Endometrial microvascular endothelial cells (primary cell): ENCODE data around the gene TNFSF13B. TPM values are rescaled to one million over a fixed set of nuclear protein-coding genes. Genes with fewer than 3 reads are reported as not detected.
"Not testable (repeated sequence)": the region's sequence is repeated elsewhere in the genome, so short reads cannot be mapped to it uniquely, and the experiment has no call there.

Experiments used
- in situ Hi-C: cut with HindIII; loops from 2 replicates; pipeline ENCODE4 v1.10.0; 2017; ENCODE audit warnings: low sequenced_read_pairs, low pct_unique_long_range_greater_than_20kb; ENCODE audit errors: inconsistent ontology term
- total RNA-seq: library from RNA; depleted of rRNA; stranded (reverse); fragments of >200 nt; gene quantifications from one replicate; pipeline ENCODE4 v1.2.3, GENCODE V29; 2015; ENCODE audit errors: inconsistent ontology term

Gene TNFSF13B
- total RNA-seq, 1 donor from 2014 or later, result not detected

DNA sequence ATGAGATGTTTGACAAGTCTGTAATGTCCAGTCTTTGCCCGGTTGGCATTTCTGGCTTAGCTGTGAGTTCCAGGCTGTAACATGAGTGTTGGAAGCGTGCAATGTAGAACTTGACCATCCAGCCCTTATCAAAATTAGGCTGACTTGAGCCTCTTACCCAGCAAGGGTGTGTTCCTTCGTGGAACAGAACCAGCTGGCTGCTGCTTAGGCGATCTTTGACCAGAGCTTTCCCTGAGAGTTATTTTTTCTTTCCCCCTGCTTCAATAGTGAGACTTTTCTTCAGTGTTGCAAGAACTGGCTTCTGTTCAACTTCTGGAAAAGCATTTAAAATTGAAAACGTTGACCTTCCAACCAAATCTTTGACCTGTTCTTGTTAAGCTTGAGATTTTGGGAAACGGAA lies 6.5 kb downstream of the TNFSF13B start:
- in situ Hi-C loops, result no loop called here

DNA sequence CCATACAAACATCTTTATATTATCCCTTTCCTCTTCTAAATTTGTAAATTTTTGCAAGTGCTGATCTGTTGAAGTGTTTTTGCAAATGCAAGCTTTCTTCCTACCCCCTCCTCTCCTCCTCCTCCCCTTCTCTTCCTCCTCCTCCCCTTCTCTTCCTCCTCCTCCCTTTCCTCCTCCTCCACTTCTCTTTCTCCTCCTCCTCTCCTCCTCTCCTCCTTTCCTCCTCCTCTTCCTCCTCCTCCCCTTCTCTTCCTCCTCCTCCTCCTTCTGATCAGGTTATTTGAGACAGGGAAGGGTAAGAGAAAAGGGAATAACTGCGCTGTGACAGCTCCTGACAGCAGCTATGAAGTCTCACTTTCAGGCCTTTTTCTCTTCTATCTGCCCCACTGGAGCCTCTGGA lies 8.9 kb downstream of the TNFSF13B start:
- in situ Hi-C loops, result no loop called here

- in situ Hi-C loops, result no loop called here
Measured at GRCh38 chr13:108281901-108282300, 12.4 kb downstream of the TNFSF13B start.

- in situ Hi-C loops, result no loop called here
Measured at GRCh38 chr13:108283110-108283509, 13.6 kb downstream of the TNFSF13B start.

- in situ Hi-C loops, result no loop called here
Measured at GRCh38 chr13:108288741-108289140, 19.2 kb downstream of the TNFSF13B start.

DNA sequence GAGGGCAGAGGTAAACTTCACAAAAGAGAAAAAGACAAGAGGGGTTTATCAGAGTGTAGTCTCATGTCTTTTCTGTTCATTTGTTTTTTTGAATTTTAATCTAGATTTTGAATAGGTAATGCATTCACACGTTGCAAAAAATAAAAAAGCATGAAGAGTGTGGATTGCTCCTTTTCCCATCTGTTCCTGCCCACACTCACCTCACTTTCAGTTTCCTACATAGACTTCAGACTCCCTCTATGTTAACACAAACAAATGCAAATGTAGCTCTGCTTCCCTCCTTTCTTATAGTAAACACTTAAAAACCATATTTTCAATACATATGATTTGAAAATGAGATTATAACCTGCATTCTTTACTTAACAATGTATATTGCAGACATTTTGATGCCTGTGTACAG lies 20.3 kb downstream of the TNFSF13B start:
- in situ Hi-C loops, result no loop called here

DNA sequence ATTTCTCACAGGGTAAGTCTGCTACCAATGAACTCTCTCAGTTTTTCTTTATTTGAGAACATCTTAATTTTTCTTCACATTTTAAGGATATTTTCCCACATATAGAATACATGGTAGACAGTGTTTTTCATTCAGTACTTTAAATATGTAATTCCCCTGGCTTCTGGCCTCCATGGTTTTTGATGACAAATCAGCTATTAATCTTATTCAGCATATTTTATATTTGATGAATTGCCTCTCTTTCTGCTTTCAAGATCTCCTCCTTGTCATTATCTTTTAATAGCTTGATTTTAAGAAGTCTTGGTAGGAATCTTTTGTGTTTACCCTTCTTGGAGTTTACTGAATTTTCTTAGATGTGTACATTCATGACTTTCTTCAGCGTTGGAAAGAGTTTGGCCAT lies 27.6 kb downstream of the TNFSF13B start:
- in situ Hi-C loops, result no loop called here

- in situ Hi-C loops, result no loop called here
Measured at GRCh38 chr13:108302279-108302678, 32.8 kb downstream of the TNFSF13B start.

DNA sequence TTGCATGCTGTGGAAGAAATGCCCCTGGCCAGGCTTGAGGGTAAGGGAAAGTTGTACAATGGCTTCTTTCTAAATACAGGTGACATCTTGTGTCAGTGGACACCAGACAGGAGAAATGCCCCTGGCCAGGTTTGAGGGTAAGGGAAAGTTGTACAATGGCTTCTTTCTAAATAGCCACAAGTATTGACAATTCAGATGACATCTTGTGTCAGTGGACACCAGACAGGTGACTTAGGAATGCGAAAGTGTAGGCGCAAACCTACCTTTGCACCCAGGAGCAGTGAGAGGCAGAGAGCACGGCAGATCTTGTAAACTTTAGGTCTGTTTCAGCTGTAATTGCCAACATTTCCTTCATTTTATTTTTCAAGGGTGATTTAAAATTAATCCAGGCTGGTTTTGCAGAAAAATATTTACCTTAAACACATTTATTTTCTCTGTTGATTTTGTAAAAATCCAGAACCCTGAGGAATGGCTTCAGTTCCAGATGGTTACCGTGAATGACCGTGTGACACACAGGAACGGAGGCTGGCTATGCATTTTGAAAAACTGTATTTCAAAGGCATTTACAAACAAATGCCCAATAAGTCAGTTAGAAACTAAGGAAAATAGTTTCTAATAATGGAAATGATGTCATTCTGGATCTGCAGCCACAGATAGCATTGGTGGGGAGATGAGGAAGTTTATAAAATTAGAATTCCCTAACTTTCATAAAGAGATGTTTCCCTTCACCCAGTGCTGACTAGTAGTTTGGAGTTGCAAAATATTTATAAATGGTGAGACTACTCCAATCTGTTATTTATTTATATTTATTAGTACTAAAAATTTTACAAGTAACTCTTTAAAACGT lies 34.9 kb downstream of the TNFSF13B start:
- in situ Hi-C loops, result no loop called here

- in situ Hi-C loops, result no loop called here
Measured at GRCh38 chr13:108305655-108306054, 36.1 kb downstream of the TNFSF13B start.

- in situ Hi-C loops, result no loop called here
Measured at GRCh38 chr13:108306860-108307259, 37.3 kb downstream of the TNFSF13B start.

DNA sequence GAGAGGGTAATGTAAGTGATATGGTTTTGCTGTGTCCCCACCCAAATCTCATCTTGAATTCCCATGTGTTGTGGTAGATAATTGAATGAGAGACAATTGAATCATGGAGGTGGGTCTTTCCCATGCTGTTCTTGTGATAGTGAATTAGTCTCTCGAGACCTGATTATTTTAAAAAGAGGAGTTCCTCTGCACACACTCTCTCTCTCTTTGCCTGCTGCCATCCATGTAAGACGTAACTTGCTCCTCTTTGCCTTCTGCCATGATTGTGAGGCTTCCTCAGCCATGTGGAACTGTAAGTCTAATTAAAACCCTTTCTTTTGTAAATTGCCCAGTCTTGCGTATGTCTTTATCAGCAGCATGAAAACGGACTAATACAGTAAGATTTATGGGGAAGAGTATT lies 42.1 kb downstream of the TNFSF13B start:
- in situ Hi-C loops, result not testable (repeated sequence)

GRCh38 chr13:108313382-108313781 lies 43.9 kb downstream of the TNFSF13B start:
- in situ Hi-C loops, result no loop called here

DNA sequence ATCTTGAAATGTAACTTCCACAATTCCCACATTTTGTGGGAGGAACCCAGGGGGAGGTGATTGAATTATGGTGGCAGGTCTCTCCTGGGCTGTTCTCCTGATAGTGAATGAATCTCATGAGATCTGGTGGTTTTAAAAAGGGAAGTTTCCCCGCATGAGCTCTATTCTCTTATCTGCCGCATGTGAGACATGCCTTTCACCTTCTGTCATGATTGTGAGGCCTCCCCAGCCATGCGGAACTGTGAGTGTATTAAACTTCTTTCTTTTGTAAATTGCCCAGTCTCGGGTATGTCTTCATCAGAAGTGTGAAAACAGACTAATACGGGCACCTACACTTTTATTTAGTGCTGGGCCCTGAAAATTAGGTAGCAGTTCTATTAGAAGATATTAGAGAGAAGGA lies 45.8 kb downstream of the TNFSF13B start:
- in situ Hi-C loops, result no loop called here

DNA sequence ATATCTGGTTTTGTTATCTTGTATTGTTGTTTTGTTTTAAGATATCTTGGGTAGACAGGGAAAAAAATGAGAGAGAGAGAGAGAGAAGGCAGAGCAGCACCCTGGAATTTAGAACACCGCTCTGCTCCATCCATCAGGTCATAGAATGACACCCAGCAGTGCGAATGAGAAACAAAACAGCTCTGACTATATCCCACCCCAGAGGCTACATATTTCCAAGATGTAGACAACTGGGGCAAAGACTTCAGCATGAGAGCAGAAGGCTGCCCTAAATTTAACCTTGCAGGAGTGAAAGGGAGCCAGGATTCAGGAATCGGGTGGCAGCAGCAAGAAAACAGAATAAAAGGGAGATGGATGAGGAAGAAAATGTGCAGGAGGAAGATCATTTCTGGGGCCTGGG lies 46.5 kb downstream of the TNFSF13B start:
- in situ Hi-C loops, result no loop called here

GRCh38 chr13:108316413-108316812 lies 46.9 kb downstream of the TNFSF13B start:
- in situ Hi-C loops, result no loop called here

DNA sequence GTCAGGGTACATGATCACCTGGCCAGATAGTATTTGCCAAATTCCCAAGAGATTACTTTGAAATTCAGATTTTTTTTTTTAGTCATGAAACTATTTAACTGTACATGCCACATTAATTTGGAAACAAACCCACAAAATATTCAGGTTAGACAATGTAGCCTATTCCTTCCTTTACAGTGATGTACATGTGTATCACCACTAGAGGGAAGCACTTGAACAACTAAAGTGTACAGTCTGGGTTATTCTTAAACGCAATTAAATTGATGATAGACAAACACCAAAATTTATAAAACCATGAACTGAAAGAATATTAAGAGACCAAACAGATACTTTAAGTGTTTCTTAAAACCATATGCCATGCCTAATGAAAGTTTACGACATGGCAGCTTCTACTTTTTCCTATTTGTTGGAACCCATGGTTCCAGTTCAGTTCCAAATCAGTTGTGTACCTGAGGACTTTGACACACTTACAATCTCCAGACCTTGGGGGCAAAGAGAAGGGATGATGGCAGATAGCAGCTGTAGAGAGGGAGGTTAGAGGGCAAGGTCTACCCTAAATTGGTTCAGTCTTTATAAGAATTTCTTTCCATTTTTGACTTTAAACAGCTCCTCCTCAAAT lies 52.8 kb downstream of the TNFSF13B start:
- in situ Hi-C loops, result no loop called here

DNA sequence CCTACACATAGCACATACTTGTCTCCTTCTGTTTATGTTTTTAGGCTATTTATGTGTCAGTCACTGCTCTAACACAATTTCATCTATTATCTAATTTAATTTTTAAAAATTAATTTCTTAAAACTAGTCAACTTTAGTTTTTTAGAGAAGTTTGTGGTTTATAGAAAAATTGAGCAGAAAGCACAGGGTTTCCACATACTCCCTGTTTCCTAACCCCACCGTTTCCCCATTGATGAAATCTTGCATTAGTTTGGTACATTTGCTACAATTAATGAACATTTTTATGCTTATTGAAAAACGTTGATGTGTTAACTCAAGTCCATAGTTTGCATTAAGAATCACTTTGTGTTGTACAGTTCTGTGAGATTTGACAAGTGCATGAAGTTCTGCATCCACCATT lies 53.5 kb downstream of the TNFSF13B start:
- in situ Hi-C loops, result no loop called here

- in situ Hi-C loops, result no loop called here
Measured at GRCh38 chr13:108325863-108326262, 56.3 kb downstream of the TNFSF13B start.

GRCh38 chr13:108326309-108326708 lies 56.8 kb downstream of the TNFSF13B start:
- in situ Hi-C loops, result no loop called here
